ENCODE results near the gene ADD3. TPM values are rescaled to one million over a fixed set of nuclear protein-coding genes. Genes with fewer than 3 reads are reported as not detected.

ADD3 gene
- total and polyA plus RNA-seq, 10 of the 15 experiments (the other 5 are each of a cell fraction or from before 2014, with no cell fraction given), result 27.3 to 129 (median 67.8) TPM

GRCh38 chr10:109962247-109962646 lies 45.5 kb upstream of the ADD3 start (continued):
- no peak for TF ChIP-seq MTA2 (IDR thresholded peaks at IDR 0.05; ENCODE audit: low read depth)
- TF ChIP-seq CUX1 (IDR thresholded peaks at IDR 0.05; ENCODE audit: insufficient replicate concordance, low read depth, low read length), result no peak

- intact Hi-C loops (cut with micrococcal nuclease; ENCODE audit: unreplicated experiment), result no loop called here
- 53% methylated on average over 5 of the region's 5 CpGs for WGBS (ENCODE audit: insufficient coverage, insufficient replicate concordance, low lambda C conversion rate, missing lambda C conversion rate)
- CTCF ChIA-PET, result interaction anchor here (2.0 kb wide), 1 partner anchor 13 kb away, joined by 5 read pairs; no protein-coding TSS in a partner anchor
- POLR2A ChIA-PET, result no interaction called here
- Histone ChIP-seq H3K9ac (ENCODE audit: control insufficient read depth, insufficient read depth, low read length) (no peak overlapping the region), H3K4me3 (no peak overlapping the region), H3K4me2 (ENCODE audit: control insufficient read depth, insufficient read depth) (no peak overlapping the region), H2AFZ (ENCODE audit: control insufficient read depth, low read depth, low read length) (no peak overlapping the region), H3K27me3 (replicated peaks in 1 of 2; ENCODE audit: control insufficient read depth in 2 of 2, insufficient read depth in 2 of 2, low read length in 1 of 2) (no peaks in the 10 kb centered on the region; a peak in 1 of 4 replicates), H3K4me1 (ENCODE audit: control insufficient read depth, insufficient read depth, low read length) (no peaks in the 10 kb centered on the region), H3K36me3 (ENCODE audit: control insufficient read depth in 2 of 2, insufficient read depth in 2 of 2, low read length in 1 of 2) (no peaks in the 10 kb centered on the region), H3K9me3 (replicated peaks; ENCODE audit: control insufficient read depth, insufficient read depth, low read length) (no peaks in the 10 kb centered on the region), H3K27ac (ENCODE audit: control insufficient read depth, insufficient read depth) (no peak overlapping the region), H3K79me2 (ENCODE audit: control insufficient read depth, insufficient read depth, low read length) (no peaks in the 10 kb centered on the region), H4K20me1 (ENCODE audit: control insufficient read depth, insufficient read depth) (no peaks in the 10 kb centered on the region)
- no peak for TF ChIP-seq NR2C1 (IDR thresholded peaks at IDR 0.05)
- TF ChIP-seq RUNX3 (IDR thresholded peaks at IDR 0.05; ENCODE audit: low read length), result no peak
- TF ChIP-seq SMARCA5 (IDR thresholded peaks at IDR 0.05), result no peak
- no peak for TF ChIP-seq SREBF1 (IDR thresholded peaks at IDR 0.05; ENCODE audit: low read length)
- TF ChIP-seq, protein P1, sequence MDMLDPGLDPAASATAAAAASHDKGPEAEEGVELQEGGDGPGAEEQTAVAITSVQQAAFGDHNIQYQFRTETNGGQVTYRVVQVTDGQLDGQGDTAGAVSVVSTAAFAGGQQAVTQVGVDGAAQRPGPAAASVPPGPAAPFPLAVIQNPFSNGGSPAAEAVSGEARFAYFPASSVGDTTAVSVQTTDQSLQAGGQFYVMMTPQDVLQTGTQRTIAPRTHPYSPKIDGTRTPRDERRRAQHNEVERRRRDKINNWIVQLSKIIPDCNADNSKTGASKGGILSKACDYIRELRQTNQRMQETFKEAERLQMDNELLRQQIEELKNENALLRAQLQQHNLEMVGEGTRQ (IDR thresholded peaks at IDR 0.05; ENCODE audit: borderline replicate concordance, low read depth, low read length), result no peak
- no TSS peak for BruUV-seq (replicated peaks)
- SMC1A ChIA-PET (ENCODE audit: uncharacterized antibody, unreplicated experiment), result no interaction called here
- FAIRE-seq (no peak), DNase-seq (ENCODE audit: low read depth, low spot score) (no peak), ATAC-seq (no peak)
- RAD21 ChIA-PET (ENCODE audit: unreplicated experiment), result no interaction called here
- in situ Hi-C loops (cut with MboI), result no loop called here
Measured at GRCh38 chr10:109963439-109963838, 44.3 kb upstream of the ADD3 start.

Data from GM12878 (cell line).